NCI-H2029 treated with DMSO at 0.1 percent for 48 hours (cell line): Measurements from ENCODE around the gene NRL.

Experiments
- DNase-seq: peaks from one replicate; lab custom pipeline; 2025; lab: John Stamatoyannopoulos, UW

NRL gene

DNA sequence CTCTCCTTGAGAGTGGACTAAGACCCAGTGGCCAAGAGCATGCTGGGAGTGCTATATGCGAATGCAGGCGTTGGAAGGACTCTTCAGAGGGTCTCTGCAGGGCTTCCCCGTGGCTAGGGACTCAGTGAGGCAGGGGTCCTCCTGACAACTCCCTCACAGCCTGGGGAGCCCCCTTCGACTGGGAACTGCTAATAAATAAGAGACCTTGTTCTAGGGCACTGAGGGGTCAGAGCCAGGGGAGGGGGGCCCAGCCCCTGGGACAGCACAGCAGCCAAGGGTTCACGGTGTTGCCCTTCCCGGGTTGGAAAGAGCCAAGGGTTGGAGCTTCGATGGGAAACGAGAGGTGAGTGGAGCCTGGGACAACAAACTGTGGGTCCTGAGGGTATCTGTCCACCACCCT lies 49.3 kb downstream of the NRL start:
- DNase-seq, result no peak

DNA sequence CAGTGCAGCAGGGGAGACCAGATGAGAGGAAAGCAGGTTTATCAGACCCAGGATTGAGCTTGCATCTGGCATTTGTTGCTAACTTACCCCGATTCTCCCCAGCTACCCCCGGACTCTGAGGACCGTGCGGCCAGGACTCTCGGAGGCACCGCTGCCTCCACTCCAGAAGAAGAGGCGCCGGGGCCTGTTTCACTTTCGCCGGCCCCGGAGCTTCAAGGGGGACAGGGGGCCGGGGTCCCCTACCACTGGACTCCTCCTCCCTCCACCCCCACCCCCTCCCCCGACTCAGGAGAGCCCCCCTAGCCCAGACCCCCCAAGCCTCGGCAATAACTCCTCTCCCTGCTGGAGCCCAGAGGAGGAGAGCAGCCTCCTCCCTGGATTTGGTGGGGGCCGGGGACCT lies 49.9 kb downstream of the NRL start:
- no peak for DNase-seq

DNA sequence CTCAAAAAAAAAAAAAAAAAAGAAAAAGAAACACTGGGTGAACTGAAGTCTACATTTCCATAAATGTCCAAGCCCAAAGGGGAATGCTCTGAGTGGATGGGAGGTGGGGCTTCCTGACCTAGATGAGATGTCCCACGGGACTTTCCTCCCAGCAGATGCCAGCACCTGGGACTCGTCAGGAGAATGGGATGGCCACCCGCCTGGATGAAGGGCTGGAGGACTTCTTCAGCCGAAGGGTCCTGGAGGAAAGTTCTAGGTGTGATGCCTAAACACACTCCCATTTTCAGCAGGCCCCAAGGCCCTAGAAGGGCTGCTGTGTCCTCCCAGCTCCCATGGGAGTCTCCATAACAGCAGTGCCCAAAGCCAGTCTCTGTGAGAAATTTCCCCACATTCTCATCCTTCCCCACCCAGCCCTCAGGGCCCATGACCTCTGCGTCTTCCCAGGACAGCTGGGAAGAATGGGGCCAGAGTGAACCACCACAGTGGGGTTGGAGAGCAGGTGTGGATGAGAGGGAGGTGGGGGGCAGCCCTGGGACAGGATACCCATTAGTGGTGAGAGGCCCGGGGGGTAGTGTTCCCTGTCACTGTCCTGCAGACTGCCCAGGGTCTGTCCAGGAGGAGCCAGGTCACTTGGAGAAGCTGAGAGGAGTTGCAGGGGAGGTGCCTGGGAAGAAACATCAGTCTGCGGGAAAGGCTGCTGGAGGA lies 50.5 kb downstream of the NRL start:
- DNase-seq, result no peak

DNA sequence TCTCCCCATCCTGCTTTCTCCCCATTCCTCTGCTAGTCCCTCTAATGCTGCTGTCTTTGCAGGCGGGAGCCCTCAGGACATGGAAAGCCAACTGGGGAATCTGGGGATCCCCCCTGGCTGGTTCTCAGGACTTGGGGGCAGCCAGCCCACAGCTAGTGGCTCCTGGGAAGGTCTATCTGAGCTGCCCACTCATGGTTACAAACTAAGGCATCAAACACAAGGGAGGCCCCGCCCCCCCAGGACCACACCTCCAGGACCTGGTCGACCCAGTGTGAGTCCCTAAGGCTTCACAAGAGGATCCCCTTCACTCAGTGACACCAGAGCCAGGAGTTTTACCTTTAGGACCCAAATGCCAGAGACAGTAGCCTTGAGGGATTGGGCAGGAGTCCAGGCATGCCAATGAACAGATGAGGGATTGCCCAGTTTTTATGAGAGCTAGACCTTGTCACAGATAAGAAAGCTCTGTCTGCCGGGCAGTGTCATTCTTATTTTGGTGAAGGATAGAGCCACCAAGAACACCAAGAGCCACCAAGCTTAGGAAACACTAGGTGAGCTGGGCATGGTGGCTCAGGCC lies 51.4 kb downstream of the NRL start:
- no peak for DNase-seq

DNA sequence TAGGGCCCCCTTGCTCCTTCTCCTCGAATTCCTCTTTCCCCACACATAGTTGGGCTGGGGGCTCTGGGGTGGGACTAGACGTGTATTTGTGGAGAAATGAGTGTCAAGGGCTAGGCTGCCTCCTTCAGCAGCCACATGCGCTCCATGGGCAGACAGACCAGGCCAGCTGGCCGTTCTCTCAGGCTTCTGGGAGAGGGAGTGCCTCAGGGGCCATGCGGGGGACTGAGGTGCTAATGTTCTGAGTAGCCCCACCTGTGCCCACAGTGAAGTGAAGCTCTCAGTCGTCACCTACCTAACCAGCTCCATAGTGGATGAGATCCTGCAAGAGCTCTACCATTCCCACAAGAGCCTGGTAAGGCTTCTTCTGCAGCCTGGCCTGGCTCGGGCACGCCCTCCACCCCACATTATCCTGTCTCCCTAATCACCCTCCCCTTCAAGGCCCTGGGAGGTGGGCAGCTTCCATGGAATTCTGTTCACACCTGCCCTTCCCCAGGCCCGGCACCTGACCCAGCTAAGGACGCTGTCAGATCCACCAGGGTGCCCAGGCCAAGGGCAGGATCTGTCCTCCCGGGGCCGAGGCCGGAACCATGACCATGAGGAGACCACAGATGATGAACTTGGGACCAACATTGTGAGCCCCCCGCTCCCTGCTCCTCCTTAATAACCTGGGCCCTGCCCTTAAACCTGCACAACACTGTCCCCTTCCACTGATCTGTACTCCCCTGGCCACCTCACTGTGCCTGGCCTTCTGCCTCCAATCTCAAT lies 52.4 kb downstream of the NRL start:
- DNase-seq, result no peak

DNA sequence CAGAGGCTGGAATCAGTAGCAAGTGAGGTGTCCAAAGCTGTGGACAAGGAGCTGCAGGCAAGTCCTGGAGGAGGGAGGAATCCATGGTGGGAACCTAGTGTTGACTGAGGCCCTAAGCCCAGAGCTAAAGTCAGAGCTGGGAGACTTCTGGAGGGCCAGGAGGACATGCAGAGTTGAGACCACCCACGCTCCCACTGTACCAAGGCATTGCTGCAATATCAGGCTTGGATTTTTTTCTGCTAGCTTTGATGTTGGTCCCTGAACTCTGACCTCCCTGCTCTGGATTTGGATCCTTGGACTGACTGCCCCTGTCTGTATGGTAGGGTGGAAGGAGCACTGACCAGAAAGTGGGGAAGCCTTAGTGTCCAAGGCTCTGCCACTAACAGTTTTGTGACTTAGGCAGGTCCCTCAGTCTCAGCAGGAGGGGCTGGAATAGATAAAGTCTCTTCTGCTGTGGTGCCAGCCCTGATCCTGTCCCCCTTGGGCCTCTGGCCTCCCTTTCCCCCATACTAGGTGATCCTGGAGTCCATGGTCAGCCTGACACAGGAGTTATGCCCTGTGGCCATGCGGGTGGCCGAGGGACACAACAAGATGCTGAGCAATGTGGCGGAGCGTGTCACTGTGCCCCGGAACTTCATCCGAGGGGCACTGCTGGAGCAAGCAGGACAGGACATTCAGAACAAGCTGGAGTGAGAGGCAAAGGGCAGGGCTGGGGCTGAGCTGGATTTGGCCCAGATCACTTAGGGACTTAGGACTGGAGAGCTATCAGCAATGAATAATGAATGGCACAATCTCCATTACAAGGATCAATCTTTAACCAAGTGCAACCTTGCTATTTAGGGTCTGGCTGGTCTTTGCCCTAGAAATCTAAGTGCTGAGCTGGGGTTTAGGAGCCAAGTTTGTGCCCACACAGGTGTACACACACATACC lies 53.5 kb downstream of the NRL start:
- no peak for DNase-seq

DNA sequence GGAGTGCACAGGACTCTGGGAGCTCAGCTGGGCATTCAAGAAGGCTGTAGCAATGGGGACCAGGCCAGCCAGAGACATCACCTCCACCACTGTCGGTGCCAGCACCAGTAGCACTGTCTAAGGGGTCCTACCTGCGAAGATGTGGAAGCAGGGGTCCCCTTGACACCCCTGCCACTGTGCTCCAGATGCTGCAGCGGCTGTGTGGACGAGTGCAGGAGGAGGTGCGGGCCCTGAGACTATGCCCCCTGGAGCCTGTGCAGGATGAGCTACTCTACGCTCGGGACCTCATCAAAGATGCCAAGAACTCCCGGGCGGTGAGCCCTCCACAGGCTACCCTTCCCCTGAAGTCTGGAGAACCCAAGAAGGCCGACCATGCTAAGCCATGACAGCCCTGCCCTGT lies 54.3 kb downstream of the NRL start:
- DNase-seq, result no peak

DNA sequence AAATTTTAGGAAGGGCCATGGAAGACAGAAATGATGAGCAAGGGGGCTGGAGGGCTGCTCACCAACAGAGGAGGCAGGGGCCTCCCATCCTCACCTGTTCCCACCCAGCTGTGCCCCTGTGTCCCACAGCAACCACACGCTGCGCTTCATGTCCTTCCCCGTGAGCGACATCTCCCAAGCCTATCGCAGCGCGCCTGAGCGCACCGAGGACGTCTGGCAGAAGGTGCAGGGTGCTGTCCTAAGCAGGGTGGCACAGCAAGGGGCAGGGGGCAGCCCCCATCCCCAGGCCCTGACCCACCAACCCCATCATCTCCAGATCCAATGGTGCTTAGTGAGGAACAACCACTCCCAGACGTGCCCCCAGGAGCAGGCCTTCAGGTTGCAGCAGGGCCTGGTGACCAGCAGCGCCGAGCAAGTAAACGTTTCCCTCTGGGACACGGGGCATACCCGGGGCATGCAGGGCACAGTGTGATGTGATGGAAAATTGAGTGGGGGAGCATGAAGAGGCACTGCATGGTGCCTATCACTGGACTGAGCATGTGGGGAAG lies 54.8 kb downstream of the NRL start:
- DNase-seq, result no peak

DNA sequence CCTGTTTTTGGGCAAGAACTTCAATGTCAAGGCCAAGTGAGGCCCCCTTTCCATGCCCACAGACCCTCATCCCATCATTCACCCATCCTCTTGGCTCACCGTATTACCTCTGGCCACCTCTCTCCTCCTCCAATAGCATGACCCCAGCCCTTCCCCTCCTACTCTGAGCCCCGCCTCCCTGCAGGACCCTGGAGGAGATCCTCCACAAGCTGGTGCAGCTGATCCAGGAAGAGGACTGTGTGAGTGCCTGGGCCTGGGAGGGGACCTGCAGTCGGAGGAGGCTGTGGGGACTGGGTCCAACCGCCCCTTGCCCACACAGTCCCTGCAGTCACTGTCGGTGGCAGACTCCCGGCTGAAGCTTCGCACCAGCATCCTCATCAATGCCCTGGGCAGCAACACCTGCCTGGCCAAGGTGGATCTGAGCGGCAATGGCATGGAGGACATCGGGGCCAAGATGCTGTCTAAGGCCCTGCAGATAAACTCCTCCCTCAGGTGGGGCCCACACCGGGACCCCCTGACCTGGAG lies 55.7 kb downstream of the NRL start:
- no peak for DNase-seq

DNA sequence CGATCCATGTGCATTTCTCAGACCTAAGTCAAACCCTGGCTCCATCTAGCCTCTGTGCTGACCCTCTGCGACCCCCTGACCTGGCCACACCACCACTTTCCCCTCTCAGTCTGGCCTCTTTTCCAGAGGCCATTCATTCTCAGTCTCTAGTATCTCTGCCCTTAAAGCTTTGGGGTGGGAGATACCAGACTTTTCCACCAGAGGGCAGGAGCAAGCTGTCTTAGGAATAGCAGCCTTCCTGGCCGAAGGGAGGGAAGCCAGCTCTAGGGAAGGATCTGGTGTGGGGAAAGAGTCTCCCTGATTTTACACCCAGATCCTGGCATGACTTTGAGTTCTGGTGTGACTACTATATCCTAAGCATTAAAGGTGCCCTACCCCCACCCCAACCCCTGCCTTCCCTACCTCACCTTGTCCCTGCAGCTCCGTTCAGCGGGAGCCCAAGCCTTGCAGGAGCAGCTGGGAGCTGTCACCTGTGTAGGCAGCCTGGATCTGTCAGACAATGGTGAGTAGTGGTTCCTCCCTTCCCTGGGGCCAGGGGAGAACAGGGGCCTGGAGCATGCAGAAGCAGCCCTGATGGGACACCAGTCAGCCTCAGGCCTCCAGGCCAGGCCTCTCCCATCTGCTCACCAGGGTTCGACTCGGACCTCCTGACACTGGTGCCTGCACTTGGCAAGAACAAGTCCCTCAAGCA lies 56.3 kb downstream of the NRL start:
- no peak for DNase-seq

DNA sequence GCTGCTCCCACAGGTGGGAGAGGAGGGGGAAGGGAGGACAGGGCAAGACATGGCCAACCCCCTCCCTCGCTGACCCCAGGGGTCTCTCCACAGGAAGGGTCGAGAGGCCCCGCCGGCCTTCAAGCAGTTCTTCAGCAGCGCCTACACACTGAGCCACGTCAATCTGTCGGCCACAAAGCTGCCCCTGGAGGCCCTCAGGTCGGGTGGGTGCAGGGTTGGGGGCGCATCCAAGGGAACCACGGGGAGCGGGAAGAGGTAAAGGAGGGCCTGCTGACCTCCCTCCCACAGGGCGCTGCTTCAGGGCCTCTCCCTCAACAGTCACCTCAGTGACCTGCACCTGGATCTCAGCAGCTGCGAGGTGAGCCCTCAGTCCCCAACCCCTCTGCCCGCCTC lies 56.9 kb downstream of the NRL start:
- DNase-seq, result no peak

DNA sequence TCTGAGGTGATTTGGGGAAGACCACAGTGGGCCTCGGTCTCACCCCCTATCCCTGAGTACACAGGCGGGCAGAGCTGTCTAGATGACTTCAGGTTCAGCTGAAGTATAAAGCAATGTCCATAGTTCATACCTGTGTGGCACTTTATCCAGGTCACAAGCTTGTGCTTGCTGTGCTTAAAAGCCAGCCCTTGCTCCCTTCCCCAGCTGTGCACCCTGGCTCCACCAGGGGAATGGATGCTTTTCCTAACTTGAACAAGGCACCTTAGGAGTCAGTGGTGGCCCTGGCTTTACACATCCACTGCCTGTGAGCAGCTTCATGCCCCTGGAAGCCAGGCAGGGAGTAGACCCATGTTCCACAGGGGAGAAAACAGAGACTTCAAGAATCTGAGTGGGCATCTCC lies 57.5 kb downstream of the NRL start:
- DNase-seq, result no peak

DNA sequence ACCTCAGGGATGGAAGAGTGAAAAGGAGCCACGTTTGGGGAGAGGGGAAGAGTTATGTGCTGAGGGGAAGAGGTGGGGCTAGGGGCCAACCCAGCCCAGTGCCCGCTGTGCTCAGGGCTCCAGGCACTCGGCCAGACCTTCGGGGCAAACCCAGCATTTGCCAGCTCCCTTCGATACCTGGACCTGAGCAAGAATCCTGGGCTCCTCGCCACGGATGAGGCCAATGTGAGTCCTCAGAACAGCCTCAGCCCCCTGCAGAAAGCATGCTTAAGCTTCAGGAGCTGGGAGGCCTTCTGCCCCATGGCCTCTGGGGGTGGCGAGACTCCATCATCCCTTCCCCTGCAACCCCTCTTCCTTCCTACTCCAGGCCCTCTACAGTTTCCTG lies 58.0 kb downstream of the NRL start:
- no peak for DNase-seq

DNA sequence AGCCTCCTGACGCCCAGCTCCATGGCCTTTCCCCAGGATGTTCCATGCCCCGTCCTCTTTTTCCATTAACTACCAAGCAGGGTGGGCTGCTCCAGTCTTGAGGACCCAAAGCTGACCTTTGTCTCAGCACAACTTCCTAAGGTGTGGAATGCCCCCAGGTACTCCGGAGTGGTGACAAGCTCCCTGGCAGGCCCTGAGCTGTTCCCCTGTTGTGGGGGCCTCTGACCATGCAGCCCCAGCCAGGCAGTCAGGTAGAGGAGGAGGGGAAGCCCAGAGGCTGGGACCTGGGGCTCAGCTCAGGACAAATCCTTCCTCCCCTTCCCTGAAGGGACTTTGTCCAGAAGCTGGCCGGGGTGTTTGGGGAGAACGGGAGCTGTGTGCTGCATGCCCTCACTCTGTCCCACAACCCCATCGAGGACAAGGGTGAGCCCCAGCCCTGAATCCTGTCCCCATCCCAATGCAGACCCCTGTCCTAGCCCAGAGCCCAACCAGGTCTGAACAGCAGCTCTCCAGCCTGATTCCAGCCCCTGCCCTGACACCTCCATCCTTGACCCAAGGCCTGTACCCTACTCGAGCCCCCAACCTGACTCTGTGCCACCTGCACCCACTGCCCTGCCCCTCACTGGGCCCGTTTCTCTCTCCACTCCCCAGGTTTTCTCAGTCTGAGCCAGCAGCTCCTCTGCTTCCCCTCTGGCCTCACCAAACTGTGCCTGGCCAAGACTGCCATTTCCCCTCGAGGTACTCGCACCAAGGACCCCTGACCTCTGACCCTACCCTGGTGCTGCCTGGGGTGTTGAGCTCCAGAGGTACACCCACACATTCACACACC lies 58.6 kb downstream of the NRL start:
- DNase-seq, result no peak

DNA sequence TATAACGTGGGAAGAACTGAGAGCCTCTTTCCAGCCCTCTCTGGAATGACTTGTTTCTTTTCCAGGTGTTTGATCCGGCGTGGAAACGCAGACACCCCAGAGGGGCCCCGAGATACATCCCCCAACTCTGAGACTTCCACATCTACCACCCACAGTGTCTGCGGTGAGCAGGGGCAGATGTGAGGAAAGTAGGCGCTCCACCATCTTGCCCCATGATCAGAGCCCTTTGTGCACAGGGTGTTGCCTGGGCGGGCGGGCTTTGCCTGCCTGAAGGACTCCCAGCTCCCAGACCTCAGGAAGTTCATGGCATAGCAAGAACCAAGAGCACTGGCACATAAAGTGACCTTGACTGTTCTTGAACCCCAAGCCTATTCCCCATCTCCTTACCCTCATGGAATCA lies 60.1 kb downstream of the NRL start:
- DNase-seq, result no peak

DNA sequence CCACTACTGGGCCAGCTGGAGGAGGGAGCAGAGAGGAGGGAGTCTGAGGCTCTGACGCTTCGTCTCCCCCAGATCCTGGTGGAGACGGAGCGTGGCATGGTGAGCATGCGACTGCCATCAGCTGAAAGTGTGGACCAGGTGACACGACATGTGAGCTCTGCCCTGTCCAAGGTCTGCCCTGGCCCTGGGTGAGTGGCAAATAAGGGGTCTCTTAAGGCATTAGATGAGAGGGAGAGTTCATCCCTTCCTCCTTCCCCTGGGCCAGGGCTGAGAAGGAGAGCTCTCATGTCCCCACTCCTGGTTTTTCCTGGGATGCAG lies 60.5 kb downstream of the NRL start:
- no peak for DNase-seq

DNA sequence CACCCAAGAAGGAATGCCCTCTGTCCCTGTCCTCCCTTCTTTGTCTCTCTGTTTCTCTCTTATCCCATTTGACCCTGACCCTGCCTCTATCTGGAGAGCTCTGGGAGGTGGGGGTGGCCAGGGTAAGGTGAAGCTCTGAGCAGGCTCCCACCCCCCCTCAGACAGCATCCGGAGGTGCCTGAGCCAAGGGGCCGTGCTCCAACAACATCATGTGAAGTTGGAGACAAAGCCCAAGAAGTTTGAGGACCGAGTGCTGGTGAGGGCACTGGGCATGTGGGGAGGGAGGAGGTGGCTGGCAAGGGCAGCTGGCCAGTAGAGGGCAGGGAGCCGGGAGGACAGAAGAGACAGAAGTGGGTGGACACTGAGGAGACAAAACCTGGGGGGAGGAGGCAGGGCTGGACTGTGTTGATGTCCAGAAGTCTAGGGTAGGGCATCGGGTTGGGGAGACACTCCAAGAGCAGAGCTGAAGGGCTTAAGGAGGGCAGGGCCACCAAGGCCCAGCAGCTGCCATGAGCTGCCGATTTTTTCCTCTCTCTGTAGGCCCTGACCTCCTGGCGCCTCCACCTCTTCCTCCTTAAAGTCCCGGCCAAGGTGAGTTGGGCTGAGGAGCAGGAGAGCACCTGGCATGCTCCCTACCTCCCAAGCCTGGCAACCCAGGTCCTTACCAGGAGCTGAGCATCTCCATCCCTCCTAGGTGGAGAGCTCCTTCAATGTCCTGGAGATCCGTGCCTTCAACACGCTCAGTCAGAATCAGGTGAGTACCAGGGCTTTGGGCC lies 61.0 kb downstream of the NRL start:
- DNase-seq, result no peak

DNA sequence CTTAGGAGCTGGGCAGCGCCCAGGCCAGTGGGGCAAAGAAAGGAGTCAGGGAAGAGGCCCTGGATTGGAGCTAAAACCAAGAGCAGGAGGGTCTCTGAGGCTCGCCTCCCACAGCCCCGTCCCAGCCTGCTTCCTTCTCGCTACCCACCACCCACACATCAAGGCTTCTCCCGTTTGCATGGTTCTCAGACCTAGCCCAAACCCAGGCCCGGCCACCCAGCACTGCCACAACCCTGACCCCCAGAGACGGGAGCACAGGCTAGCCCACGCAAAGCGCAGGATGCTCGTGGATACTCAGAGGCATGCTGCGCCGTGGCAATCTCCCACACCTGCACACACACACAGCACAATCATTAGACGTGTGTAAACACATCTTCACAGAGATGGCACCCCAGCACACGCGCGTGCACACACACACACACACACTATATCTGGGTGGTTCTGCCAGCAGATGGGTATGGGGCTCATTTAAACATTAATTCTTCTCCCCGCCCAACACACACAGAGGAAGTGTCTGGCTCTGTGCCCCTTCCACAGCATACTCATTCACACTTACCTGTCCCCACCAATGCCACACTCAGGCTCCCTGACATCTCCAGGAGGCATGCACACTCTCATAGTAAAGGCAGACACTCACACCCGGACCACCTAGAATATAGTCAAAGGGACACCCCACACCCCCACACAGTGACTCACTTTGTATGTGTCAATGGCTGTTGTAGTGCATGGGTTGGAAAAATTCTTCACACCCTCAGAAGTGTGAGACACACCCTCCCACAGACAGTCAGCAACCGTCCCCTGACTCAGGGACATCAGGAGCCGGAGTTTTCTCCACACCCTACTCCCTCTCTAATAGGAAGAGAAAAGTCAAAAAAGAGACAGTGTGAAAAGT lies 61.8 kb downstream of the NRL start:
- DNase-seq, result no peak
